ENCODE measurements around the gene PLCXD1. TPM values are rescaled to one million over a fixed set of nuclear protein-coding genes. Genes with fewer than 3 reads are reported as not detected.
A peak's percentile ranks its signal among the peaks of the same experiment; 100 is the strongest.
"Not testable (repeated sequence)": the region's sequence is repeated elsewhere in the genome, so short reads cannot be mapped to it uniquely, and the experiment has no call there.

The PLCXD1 gene
- total and polyA plus RNA-seq, 7 donors, result 2.5 to 29.8 (median 5.1) TPM

- peak overlapping the region in 1 of 4 donors; percentile 51 for H3K27ac ChIP-seq
- peaks cover 0 to 18% (median 17%) of the 10 kb centered on the region in 4 donors for H3K4me1 ChIP-seq
- 26 to 30% methylated on average over 16 of the region's 16 CpGs for WGBS, 2 donors
- H3K4me3 ChIP-seq, result peak overlapping the region in 1 of 4 donors; percentile 50
- H3K36me3 ChIP-seq, result no peaks in the 10 kb centered on the region
- peaks cover 0 to 18% (median 8%) of the 10 kb centered on the region in 3 donors for H3K27me3 ChIP-seq
- intact Hi-C loops (cut with DNase I), result no loop called here
- no peaks in the 10 kb centered on the region for H3K9me3 ChIP-seq
- TF ChIP-seq EP300 (IDR thresholded peaks at IDR 0.05) (no peak), POLR2A (IDR thresholded peaks at IDR 0.05) (no peak), CTCF (IDR thresholded peaks at IDR 0.05) (no peak), POLR2AphosphoS5 (IDR thresholded peaks at IDR 0.05) (no peak)
- no peak for DNase-seq
These were observed 6.2 kb upstream of the PLCXD1 start for GRCh38 chrX:274904-275475.

GRCh38 chrX:275476-275966 is 5.7 kb upstream of the PLCXD1 start:
- Histone ChIP-seq H3K4me3 (peak overlapping the region in 3 of 4 donors; percentile 46 to 50 (median 49)), H3K27ac (peak overlapping the region in 1 of 4 donors; percentile 51)

GRCh38 chrX:275967-276580 is 5.1 kb upstream of the PLCXD1 start:
- H3K4me3 ChIP-seq, result peak overlapping the region; percentile 22 to 50 (median 48)
- intact Hi-C loops (cut with DNase I), result no loop called here
- no peaks in the 10 kb centered on the region for H3K9me3 ChIP-seq
- H3K4me1 ChIP-seq, result peaks cover 0 to 19% (median 18%) of the 10 kb centered on the region in 4 donors
- peaks cover 0 to 18% (median 8%) of the 10 kb centered on the region in 3 donors for H3K27me3 ChIP-seq
- peak overlapping the region in 3 of 4 donors; percentile 10 to 51 (median 47) for H3K27ac ChIP-seq
- DNase-seq, result peak; percentile 88
- TF ChIP-seq POLR2A (IDR thresholded peaks at IDR 0.05) (peak in 1 of 2 donors; percentile 55), POLR2AphosphoS5 (IDR thresholded peaks at IDR 0.05) (peak in 1 of 4 donors; percentile 32), CTCF (IDR thresholded peaks at IDR 0.05) (no peak)
- 1 to 6% methylated on average over 36 of the region's 36 CpGs for WGBS, 2 donors
- H3K36me3 ChIP-seq, result no peaks in the 10 kb centered on the region

More at GRCh38 chrX:275476-275966, 5.7 kb upstream of the PLCXD1 start:
- Histone ChIP-seq H3K27me3 (peaks cover 0 to 18% (median 8%) of the 10 kb centered on the region in 3 donors), H3K9me3 (no peaks in the 10 kb centered on the region), H3K4me1 (peaks cover 0 to 18% (median 17%) of the 10 kb centered on the region in 4 donors), H3K36me3 (no peaks in the 10 kb centered on the region)
- no peak for DNase-seq
- TF ChIP-seq POLR2A (IDR thresholded peaks at IDR 0.05) (no peak), CTCF (IDR thresholded peaks at IDR 0.05) (no peak), POLR2AphosphoS5 (IDR thresholded peaks at IDR 0.05) (no peak), EP300 (IDR thresholded peaks at IDR 0.05) (no peak)
- intact Hi-C loops (cut with DNase I), result no loop called here
- WGBS, 2 donors, result 23 to 48% methylated on average over 32 of the region's 32 CpGs

- Histone ChIP-seq H3K27me3 (peaks cover 0 to 18% (median 8%) of the 10 kb centered on the region in 3 donors), H3K4me1 (peaks cover 0 to 25% (median 23%) of the 10 kb centered on the region in 4 donors), H3K27ac (peak overlapping the region in 2 of 4 donors; percentile 10 to 47), H3K9me3 (no peaks in the 10 kb centered on the region), H3K36me3 (no peaks in the 10 kb centered on the region), H3K4me3 (peak overlapping the region; percentile 22 to 50 (median 48))
- WGBS, 2 donors, result 2 to 6% methylated on average over 49 of the region's 49 CpGs
- TF ChIP-seq EP300 (IDR thresholded peaks at IDR 0.05), result no peak
- no peak for TF ChIP-seq CTCF (IDR thresholded peaks at IDR 0.05)
- TF ChIP-seq POLR2AphosphoS5 (IDR thresholded peaks at IDR 0.05), result no peak
- TF ChIP-seq POLR2A (IDR thresholded peaks at IDR 0.05), result no peak
- peak; percentile 71 for DNase-seq
- intact Hi-C loops (cut with DNase I), result no loop called here
These were observed 4.5 kb upstream of the PLCXD1 start for GRCh38 chrX:276581-277201.

GRCh38 chrX:279757-280604 is 1.2 kb upstream of the PLCXD1 start:
- H3K27ac ChIP-seq; H3K36me3 ChIP-seq; H3K9me3 ChIP-seq; intact Hi-C loops (cut with DNase I); H3K4me3 ChIP-seq: not testable (repeated sequence)
- DNase-seq, result peak; percentile 17
- H3K27me3 ChIP-seq, result peaks cover 0 to 18% (median 8%) of the 10 kb centered on the region in 3 donors
- H3K4me1 ChIP-seq, result peaks cover 0 to 36% (median 27%) of the 10 kb centered on the region in 4 donors
- 53 to 58% methylated on average over 45 of the region's 45 CpGs for WGBS, 2 donors

- DNase-seq; intact Hi-C loops (cut with DNase I); H3K9me3 ChIP-seq: not testable (repeated sequence)
- H3K27me3 ChIP-seq, result peaks cover 0 to 14% (median 8%) of the 10 kb centered on the region in 3 donors
- peaks cover 0 to 33% (median 22%) of the 10 kb centered on the region in 4 donors for H3K4me1 ChIP-seq
- peak overlapping the region in 3 of 4 donors; percentile 37 to 48 (median 39) for H3K4me3 ChIP-seq
- H3K27ac ChIP-seq, result peak overlapping the region in 2 of 4 donors; percentile 65
- peaks cover 0 to 11% (median 0%) of the 10 kb centered on the region in 4 donors for H3K36me3 ChIP-seq
- 8 to 9% methylated on average over 17 to 24 of the region's 24 CpGs for WGBS, 2 donors
These were observed 459 bp upstream of the PLCXD1 start for GRCh38 chrX:280722-281121.
